Fibroblast of lung (primary cell): ENCODE results near the gene ZNF692.

Experiments used
- CTCF ChIP-seq, 2 donors: IDR thresholded peaks in 1 of 2; conservative IDR thresholded peaks in 1 of 2; 1 replicate in 1 of 2; 2 replicates in 1 of 2; pipeline ENCODE4 v1.5.1; 2011 to 2012; ENCODE audit warnings: low read length in 2 of 2, control low read depth in 1 of 2, inconsistent platforms in 1 of 2, low read depth in 1 of 2, mild to moderate bottlenecking in 1 of 2
- EZH2 ChIP-seq: IDR thresholded peaks from 2 replicates; pipeline ENCODE4 v1.5.1; 2012; ENCODE audit warnings: low read length, control low read depth, mild to moderate bottlenecking; ENCODE audit errors: missing control alignments

DNA sequence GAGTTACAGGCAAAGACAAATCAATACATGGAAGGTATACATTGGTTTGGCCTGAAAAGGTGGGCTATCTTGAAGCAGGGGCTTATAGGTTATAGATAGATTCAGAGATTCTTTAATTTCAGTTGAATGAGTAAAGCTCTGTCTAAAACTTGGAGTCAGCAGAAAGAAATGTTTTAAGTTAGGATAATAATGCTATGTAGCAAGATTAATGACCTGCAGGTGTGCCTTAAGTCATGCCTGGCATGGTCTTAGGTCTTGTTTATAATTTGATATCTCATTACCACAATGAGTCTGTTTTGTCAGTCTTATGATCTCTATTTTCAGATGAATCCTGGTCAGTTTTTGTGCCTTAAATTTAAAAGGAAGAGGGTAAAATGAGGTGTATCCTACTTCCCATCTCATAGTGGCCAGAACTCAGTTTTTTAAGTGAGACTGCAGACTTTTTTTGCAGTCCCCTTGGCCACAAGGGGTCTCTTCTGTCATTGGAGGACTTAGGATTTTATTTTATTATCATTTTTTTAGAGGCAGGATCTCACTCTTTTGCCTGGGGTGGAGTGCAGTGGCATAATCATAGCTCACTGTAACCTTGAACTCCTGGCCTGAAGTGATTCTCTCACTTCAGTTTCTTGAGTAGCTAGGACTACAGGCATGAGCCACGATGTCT is 25.9 kb upstream of the ZNF692 start:
- TF ChIP-seq CTCF (conservative IDR thresholded peaks at IDR 0.05 in 1 of 2, IDR thresholded peaks at IDR 0.05 in 1 of 2; ENCODE audit: low read depth in 1 of 2, low read length in 2 of 2) (no peak), EZH2 (no peak)
